B cell (primary cell): ENCODE data around the gene HSPE1.

Experiments
- EZH2 ChIP-seq: IDR thresholded peaks from 2 replicates; pipeline ENCODE4 v1.6.1; 2012; ENCODE audit warnings: borderline replicate concordance, low read depth, mild to moderate bottlenecking, moderate library complexity, low read length; ENCODE audit not compliant: insufficient read depth, poor library complexity, severe bottlenecking
- TF ChIP-seq, protein P1 (sequence below): fragments of 200-600 bp; IDR thresholded peaks from one replicate; pipeline ENCODE4 v1.8.0; 2022; ENCODE audit warnings: antibody characterized with exemption, mild to moderate bottlenecking

DNA sequence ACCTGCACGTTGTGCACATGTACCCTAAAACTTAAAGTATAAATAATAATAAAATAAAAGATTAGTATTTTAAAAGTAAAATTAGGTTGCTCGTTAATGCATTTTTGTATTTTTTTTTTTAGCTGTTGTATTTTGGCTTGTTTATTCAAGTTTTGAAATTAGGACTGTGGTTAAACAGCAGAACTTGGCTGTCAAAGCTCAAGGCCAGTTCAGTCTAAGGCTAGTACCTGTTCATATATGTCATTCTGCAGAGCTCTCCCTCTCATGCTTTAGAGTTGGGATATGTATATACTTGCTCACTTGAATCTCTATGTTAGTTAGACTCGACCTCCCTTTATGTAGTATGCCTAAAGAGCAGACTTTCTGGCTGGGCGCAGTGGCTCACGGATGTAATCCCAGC, 48.4 kb downstream of the HSPE1 start:
- TF ChIP-seq, protein P1, sequence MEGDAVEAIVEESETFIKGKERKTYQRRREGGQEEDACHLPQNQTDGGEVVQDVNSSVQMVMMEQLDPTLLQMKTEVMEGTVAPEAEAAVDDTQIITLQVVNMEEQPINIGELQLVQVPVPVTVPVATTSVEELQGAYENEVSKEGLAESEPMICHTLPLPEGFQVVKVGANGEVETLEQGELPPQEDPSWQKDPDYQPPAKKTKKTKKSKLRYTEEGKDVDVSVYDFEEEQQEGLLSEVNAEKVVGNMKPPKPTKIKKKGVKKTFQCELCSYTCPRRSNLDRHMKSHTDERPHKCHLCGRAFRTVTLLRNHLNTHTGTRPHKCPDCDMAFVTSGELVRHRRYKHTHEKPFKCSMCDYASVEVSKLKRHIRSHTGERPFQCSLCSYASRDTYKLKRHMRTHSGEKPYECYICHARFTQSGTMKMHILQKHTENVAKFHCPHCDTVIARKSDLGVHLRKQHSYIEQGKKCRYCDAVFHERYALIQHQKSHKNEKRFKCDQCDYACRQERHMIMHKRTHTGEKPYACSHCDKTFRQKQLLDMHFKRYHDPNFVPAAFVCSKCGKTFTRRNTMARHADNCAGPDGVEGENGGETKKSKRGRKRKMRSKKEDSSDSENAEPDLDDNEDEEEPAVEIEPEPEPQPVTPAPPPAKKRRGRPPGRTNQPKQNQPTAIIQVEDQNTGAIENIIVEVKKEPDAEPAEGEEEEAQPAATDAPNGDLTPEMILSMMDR = no peak
- TF ChIP-seq EZH2 = no peak
